Smooth muscle cell (in vitro differentiated cells): ENCODE measurements around the gene AFF3. TPM values are rescaled to one million over a fixed set of nuclear protein-coding genes. Genes with fewer than 3 reads are reported as not detected.

ENCODE experiments used
- DNase-seq: peaks from one replicate; lab custom pipeline; 2025; ENCODE audit not compliant: unreplicated experiment; lab: John Stamatoyannopoulos, UW
- H2AFZ ChIP-seq: fragments of 200-600 bp; sonication (generic); 2 replicates; pipeline ENCODE4 v1.6.0; 2016; ENCODE audit warnings: antibody characterized with exemption, low read depth, mild to moderate bottlenecking
- H3F3A ChIP-seq: fragments of 200-600 bp; sonication (generic); 2 replicates; pipeline ENCODE4 v1.6.0; 2017; ENCODE audit warnings: antibody characterized with exemption, low read depth
- H3K27ac ChIP-seq: fragments of 200-600 bp; sonication (generic); 2 replicates; pipeline ENCODE4 v1.5.1; 2016; ENCODE audit warnings: low read depth, mild to moderate bottlenecking
- H3K27me3 ChIP-seq: fragments of 200-600 bp; sonication (generic); 2 replicates; pipeline ENCODE4 v1.6.1; 2016; ENCODE audit warnings: low read depth, mild to moderate bottlenecking
- H3K36me3 ChIP-seq: fragments of 200-600 bp; sonication (generic); 2 replicates; pipeline ENCODE4 v1.5.1; 2016; ENCODE audit warnings: low read depth
- H3K4me1 ChIP-seq: fragments of 200-600 bp; sonication (generic); 2 replicates; pipeline ENCODE4 v1.5.1; 2016; ENCODE audit warnings: low read depth
- H3K4me2 ChIP-seq: fragments of 200-600 bp; sonication (generic); 2 replicates; pipeline ENCODE4 v1.6.0; 2016; ENCODE audit warnings: mild to moderate bottlenecking
- H3K4me3 ChIP-seq: fragments of 200-600 bp; sonication (generic); 2 replicates; pipeline ENCODE4 v1.5.1; 2016; ENCODE audit warnings: mild to moderate bottlenecking
- H3K79me2 ChIP-seq: fragments of 200-600 bp; sonication (generic); 2 replicates; pipeline ENCODE4 v1.6.0; 2016; ENCODE audit warnings: low read depth, mild to moderate bottlenecking
- H3K9ac ChIP-seq: fragments of 200-600 bp; sonication (generic); 2 replicates; pipeline ENCODE4 v1.6.0; 2016; ENCODE audit warnings: low read depth
- H3K9me3 ChIP-seq: fragments of 200-600 bp; sonication (generic); replicated peaks from 2 replicates; pipeline ENCODE4 v1.5.1; 2016; ENCODE audit warnings: low read depth
- H4K20me1 ChIP-seq: fragments of 200-600 bp; sonication (generic); 2 replicates; pipeline ENCODE4 v1.6.0; 2016; ENCODE audit warnings: low read depth
- CTCF ChIP-seq: fragments of 200-600 bp; sonication (generic); IDR thresholded peaks from 2 replicates; pipeline ENCODE4 v1.5.1; 2017; ENCODE audit warnings: borderline replicate concordance, mild to moderate bottlenecking, antibody characterized with exemption; ENCODE audit not compliant: insufficient read depth, poor library complexity, severe bottlenecking
- WGBS: methylation state at CpG from one replicate; pipeline ENCODE4 v1.1.7; 2016; ENCODE audit warnings: low lambda C conversion rate; 5-methylcytosine and 5-hydroxymethylcytosine counted together
- polyA plus RNA-seq: library from polyadenylated mRNA; unstranded; fragments of >200 nt; fragmentation: Nextera tagmentation; extraction: Ambion mirVana; gene quantifications from 2 replicates; pipeline ENCODE4 v1.2.1, GENCODE V29; 2016
- total RNA-seq: library from RNA; depleted of rRNA; stranded (reverse); fragments of >200 nt; gene quantifications from 2 replicates; pipeline ENCODE4 v1.2.3, GENCODE V29; 2014

Gene AFF3
- total and polyA plus RNA-seq, 2 experiments from 2014 or later = 0.27 to 0.39 TPM

GRCh38 chr2:99797475-99797874 lies 344.9 kb downstream of the AFF3 start:
- H3K36me3 ChIP-seq = no peaks in the 10 kb centered on the region
- H3K27me3 ChIP-seq = peaks cover 3% of the 10 kb centered on the region
- no peak overlapping the region for H3K9ac ChIP-seq
- no peak overlapping the region for H3K4me3 ChIP-seq
- no peaks in the 10 kb centered on the region for H3K4me1 ChIP-seq
- no peak overlapping the region for H2AFZ ChIP-seq
- 88% methylated on average over 1 of the region's 1 CpG for WGBS
- no peak overlapping the region for H3K4me2 ChIP-seq
- H3F3A ChIP-seq = no peaks in the 10 kb centered on the region
- no peak for TF ChIP-seq CTCF
- no peak for DNase-seq
- no peak overlapping the region for H3K27ac ChIP-seq
- peaks cover 6% of the 10 kb centered on the region for H3K9me3 ChIP-seq
- no peaks in the 10 kb centered on the region for H3K79me2 ChIP-seq
- no peaks in the 10 kb centered on the region for H4K20me1 ChIP-seq

- Histone ChIP-seq H3F3A (no peaks in the 10 kb centered on the region), H2AFZ (no peak overlapping the region), H3K27ac (no peak overlapping the region), H3K4me2 (no peak overlapping the region), H3K36me3 (no peaks in the 10 kb centered on the region), H3K27me3 (no peaks in the 10 kb centered on the region), H3K79me2 (no peaks in the 10 kb centered on the region), H3K4me3 (no peak overlapping the region), H4K20me1 (no peaks in the 10 kb centered on the region), H3K9ac (no peak overlapping the region), H3K9me3 (peaks cover 6% of the 10 kb centered on the region), H3K4me1 (no peaks in the 10 kb centered on the region)
- no peak for TF ChIP-seq CTCF
- DNase-seq = no peak
Observed at GRCh38 chr2:99794414-99794813, 348.0 kb downstream of the AFF3 start.

GRCh38 chr2:99793022-99793421 lies 349.4 kb downstream of the AFF3 start:
- Histone ChIP-seq H3F3A (no peaks in the 10 kb centered on the region), H3K9ac (no peak overlapping the region), H2AFZ (no peak overlapping the region), H3K4me1 (no peaks in the 10 kb centered on the region), H3K27ac (no peak overlapping the region), H3K4me3 (no peak overlapping the region), H3K36me3 (no peaks in the 10 kb centered on the region), H3K4me2 (no peak overlapping the region), H3K27me3 (no peaks in the 10 kb centered on the region), H3K79me2 (no peaks in the 10 kb centered on the region), H4K20me1 (no peaks in the 10 kb centered on the region), H3K9me3 (peaks cover 6% of the 10 kb centered on the region)
- 95% methylated on average over 8 of the region's 8 CpGs for WGBS
- no peak for TF ChIP-seq CTCF
- no peak for DNase-seq

- 70% methylated on average over 1 of the region's 1 CpG for WGBS
- Histone ChIP-seq H2AFZ (no peak overlapping the region), H3K27ac (no peak overlapping the region), H3K79me2 (no peaks in the 10 kb centered on the region), H4K20me1 (no peaks in the 10 kb centered on the region), H3F3A (no peaks in the 10 kb centered on the region), H3K4me1 (no peaks in the 10 kb centered on the region), H3K4me2 (no peak overlapping the region), H3K9me3 (no peaks in the 10 kb centered on the region), H3K9ac (no peak overlapping the region), H3K4me3 (no peak overlapping the region), H3K36me3 (no peaks in the 10 kb centered on the region), H3K27me3 (no peaks in the 10 kb centered on the region)
- TF ChIP-seq CTCF = no peak
- DNase-seq = no peak
Observed at GRCh38 chr2:99789849-99790248, 352.5 kb downstream of the AFF3 start.
